ENCODE results near the gene LOXL4. TPM values are rescaled to one million over a fixed set of nuclear protein-coding genes. Genes with fewer than 3 reads are reported as not detected.

LOXL4 gene
- total RNA-seq, 4 donors from 2014 or later: 1.6 to 2.3 (median 1.7) TPM

- Histone ChIP-seq H3K4me1 (peaks cover 33% of the 10 kb centered on the region), H3K9me3 (no peaks in the 10 kb centered on the region), H3K36me3 (no peaks in the 10 kb centered on the region), H3K27me3 (peaks cover 4% of the 10 kb centered on the region), H3K27ac (no peak overlapping the region), H3K4me3 (no peak overlapping the region)
- WGBS: 83% methylated on average over 6 of the region's 7 CpGs
- peak in 1 of 2 donors; percentile 78 for DNase-seq (ENCODE audit: low spot score in 2 of 2)
- TF ChIP-seq POLR2A (IDR thresholded peaks at IDR 0.05) (no peak), CTCF (IDR thresholded peaks at IDR 0.05) (no peak), EP300 (IDR thresholded peaks at IDR 0.05) (no peak), POLR2AphosphoS5 (IDR thresholded peaks at IDR 0.05) (no peak)
Observed at GRCh38 chr10:98262571-98262970, 5.4 kb downstream of the LOXL4 start.

- H3K27me3 ChIP-seq: peaks cover 4% of the 10 kb centered on the region
- no peak for DNase-seq (ENCODE audit: low spot score in 2 of 2)
- H3K4me1 ChIP-seq: peaks cover 28% of the 10 kb centered on the region
- no peak for TF ChIP-seq POLR2AphosphoS5 (IDR thresholded peaks at IDR 0.05)
- no peak for TF ChIP-seq CTCF (IDR thresholded peaks at IDR 0.05)
- TF ChIP-seq EP300 (IDR thresholded peaks at IDR 0.05): no peak
- no peak for TF ChIP-seq POLR2A (IDR thresholded peaks at IDR 0.05)
- WGBS: 90% methylated on average over 8 of the region's 15 CpGs
- no peak overlapping the region for H3K4me3 ChIP-seq
- no peak overlapping the region for H3K27ac ChIP-seq
- H3K36me3 ChIP-seq: no peaks in the 10 kb centered on the region
- no peaks in the 10 kb centered on the region for H3K9me3 ChIP-seq
Observed at GRCh38 chr10:98261436-98262277, 6.3 kb downstream of the LOXL4 start.

GRCh38 chr10:98260752-98261151 is 7.2 kb downstream of the LOXL4 start:
- no peaks in the 10 kb centered on the region for H3K9me3 ChIP-seq
- peak overlapping the region; percentile 27 for H3K27ac ChIP-seq
- DNase-seq (ENCODE audit: low spot score in 2 of 2): no peak
- 94% methylated on average over 8 of the region's 14 CpGs for WGBS
- H3K27me3 ChIP-seq: no peaks in the 10 kb centered on the region
- H3K4me1 ChIP-seq: peaks cover 22% of the 10 kb centered on the region
- H3K4me3 ChIP-seq: no peak overlapping the region
- H3K36me3 ChIP-seq: no peaks in the 10 kb centered on the region
- TF ChIP-seq POLR2AphosphoS5 (IDR thresholded peaks at IDR 0.05) (no peak), CTCF (IDR thresholded peaks at IDR 0.05) (no peak), EP300 (IDR thresholded peaks at IDR 0.05) (no peak), POLR2A (IDR thresholded peaks at IDR 0.05) (no peak)

- H3K27me3 ChIP-seq: no peaks in the 10 kb centered on the region
- H3K27ac ChIP-seq: peak overlapping the region; percentile 27
- TF ChIP-seq CTCF (IDR thresholded peaks at IDR 0.05): no peak
- no peak for TF ChIP-seq POLR2A (IDR thresholded peaks at IDR 0.05)
- TF ChIP-seq EP300 (IDR thresholded peaks at IDR 0.05): no peak
- TF ChIP-seq POLR2AphosphoS5 (IDR thresholded peaks at IDR 0.05): no peak
- H3K9me3 ChIP-seq: no peaks in the 10 kb centered on the region
- no peak for DNase-seq (ENCODE audit: low spot score in 2 of 2)
- WGBS: 35% methylated on average over 9 of the region's 9 CpGs
- H3K36me3 ChIP-seq: no peaks in the 10 kb centered on the region
- H3K4me1 ChIP-seq: peaks cover 18% of the 10 kb centered on the region
- H3K4me3 ChIP-seq: no peak overlapping the region
Observed at GRCh38 chr10:98260350-98260749, 7.6 kb downstream of the LOXL4 start.

GRCh38 chr10:98259606-98260315 is 8.2 kb downstream of the LOXL4 start:
- H3K9me3 ChIP-seq: no peaks in the 10 kb centered on the region
- H3K27me3 ChIP-seq: no peaks in the 10 kb centered on the region
- 67% methylated on average over 7 of the region's 14 CpGs for WGBS
- TF ChIP-seq EP300 (IDR thresholded peaks at IDR 0.05): no peak
- no peak for TF ChIP-seq CTCF (IDR thresholded peaks at IDR 0.05)
- TF ChIP-seq POLR2AphosphoS5 (IDR thresholded peaks at IDR 0.05): no peak
- TF ChIP-seq POLR2A (IDR thresholded peaks at IDR 0.05): no peak
- peaks cover 18% of the 10 kb centered on the region for H3K4me1 ChIP-seq
- H3K36me3 ChIP-seq: no peaks in the 10 kb centered on the region
- H3K4me3 ChIP-seq: no peak overlapping the region
- no peak for DNase-seq (ENCODE audit: low spot score in 2 of 2)
- H3K27ac ChIP-seq: peak overlapping the region; percentile 38

Data from suprapubic skin (tissue), 4 donors.